HepG2 (cell line): ENCODE measurements around the gene DDI2. TPM values are rescaled to one million over a fixed set of nuclear protein-coding genes. Genes with fewer than 3 reads are reported as not detected.
A peak's percentile ranks its signal among the peaks of the same experiment; 100 is the strongest.

Source experiments
- CREM ChIP-seq, 2 experiments: sonication (generic) in 1 of 2; formaldehyde crosslinking in 1 of 2; IDR thresholded peaks; 2 replicates each; pipeline versions ENCODE4 v1.4.0 to v1.6.1; 2016 to 2020; ENCODE audit warnings: antibody characterized with exemption in 1 of 2, mild to moderate bottlenecking in 1 of 2, missing genetic modification reagents in 1 of 2
- MED8 ChIP-seq: sonication (generic); formaldehyde crosslinking; IDR thresholded peaks from 2 replicates; pipeline ENCODE4 v1.8.1; 2023; ENCODE audit warnings: mild to moderate bottlenecking, missing genetic modification reagents; ENCODE audit not compliant: insufficient replicate concordance
- NAIF1 ChIP-seq: sonication (generic); formaldehyde crosslinking; IDR thresholded peaks from 2 replicates; pipeline ENCODE4 v1.5.0; 2020; ENCODE audit warnings: mild to moderate bottlenecking, missing genetic modification reagents, borderline replicate concordance
- SIN3B ChIP-seq: fragments of 150-350 bp; IDR thresholded peaks from 2 replicates; pipeline ENCODE4 v1.6.1; 2014; ENCODE audit warnings: low read length
- ZNF317 ChIP-seq: sonication (generic); formaldehyde crosslinking; IDR thresholded peaks from 2 replicates; pipeline ENCODE4 v1.5.0; 2020; ENCODE audit warnings: mild to moderate bottlenecking, missing genetic modification reagents
- ZNF331 ChIP-seq: sonication (generic); formaldehyde crosslinking; IDR thresholded peaks from 2 replicates; pipeline ENCODE4 v1.4.0; 2020; ENCODE audit warnings: missing genetic modification reagents
- ZNF44 ChIP-seq: sonication (generic); formaldehyde crosslinking; IDR thresholded peaks from 2 replicates; pipeline ENCODE4 v1.5.1; 2020; ENCODE audit warnings: mild to moderate bottlenecking, missing genetic modification reagents
- ZNF724P ChIP-seq: sonication (generic); formaldehyde crosslinking; IDR thresholded peaks from 2 replicates; pipeline ENCODE4 v1.8.0; 2022; ENCODE audit warnings: missing genetic modification reagents, borderline replicate concordance
- polyA plus RNA-seq, 8 experiments: library from polyadenylated mRNA; depleted of rRNA in 3 of 8; stranded (reverse) in 7 of 8; unstranded in 1 of 8; fragments of >200 nt; fragmentation: Illumina TruSeq in 4 of 8; extraction: Trizol in 4 of 8; gene quantifications; 2 replicates each; pipeline versions ENCODE4 v1.2.1 to v1.2.3, GENCODE V29; 2011 to 2016; ENCODE audit warnings: low read depth in 4 of 8, missing spikeins in 1 of 8, mixed read lengths in 1 of 8; ENCODE audit not compliant: insufficient read depth in 1 of 8
- total RNA-seq, 5 experiments: library from RNA; depleted of rRNA; stranded (reverse); fragments of >200 nt; fragmentation: Illumina TruSeq; extraction: Trizol; gene quantifications; 2 replicates each; pipeline ENCODE4 v1.2.3, GENCODE V29; 2016; ENCODE audit warnings: low read depth in 1 of 5
- TF ChIP-seq, protein P1 (sequence below): sonication (generic); formaldehyde crosslinking; IDR thresholded peaks from 2 replicates; pipeline ENCODE4 v1.8.0; 2022; ENCODE audit warnings: missing genetic modification reagents, mild to moderate bottlenecking, moderate library complexity, borderline replicate concordance
- TF ChIP-seq, protein P2 (sequence below): sonication (generic); formaldehyde crosslinking; IDR thresholded peaks from 2 replicates; pipeline ENCODE4 v1.5.0; 2020; ENCODE audit warnings: mild to moderate bottlenecking, missing genetic modification reagents
- TF ChIP-seq, protein P3 (sequence below): sonication (generic); formaldehyde crosslinking; IDR thresholded peaks from 2 replicates; pipeline ENCODE4 v1.5.0; 2020; ENCODE audit warnings: mild to moderate bottlenecking, missing genetic modification reagents
- TF ChIP-seq, protein P4 (sequence below): sonication (generic); formaldehyde crosslinking; IDR thresholded peaks from 2 replicates; pipeline ENCODE4 v1.4.0; 2020; ENCODE audit warnings: missing genetic modification reagents, mild to moderate bottlenecking, borderline replicate concordance
- TF ChIP-seq, protein P5 (sequence below): sonication (generic); formaldehyde crosslinking; IDR thresholded peaks from 2 replicates; pipeline ENCODE4 v1.4.0; 2020; ENCODE audit warnings: missing genetic modification reagents, low read depth, mild to moderate bottlenecking, borderline replicate concordance

The DDI2 gene
- total and polyA plus RNA-seq, 2 of the 13 experiments (the other 11 are each of a cell fraction or from before 2014, with no cell fraction given), result 8.5 to 25.7 TPM

DNA sequence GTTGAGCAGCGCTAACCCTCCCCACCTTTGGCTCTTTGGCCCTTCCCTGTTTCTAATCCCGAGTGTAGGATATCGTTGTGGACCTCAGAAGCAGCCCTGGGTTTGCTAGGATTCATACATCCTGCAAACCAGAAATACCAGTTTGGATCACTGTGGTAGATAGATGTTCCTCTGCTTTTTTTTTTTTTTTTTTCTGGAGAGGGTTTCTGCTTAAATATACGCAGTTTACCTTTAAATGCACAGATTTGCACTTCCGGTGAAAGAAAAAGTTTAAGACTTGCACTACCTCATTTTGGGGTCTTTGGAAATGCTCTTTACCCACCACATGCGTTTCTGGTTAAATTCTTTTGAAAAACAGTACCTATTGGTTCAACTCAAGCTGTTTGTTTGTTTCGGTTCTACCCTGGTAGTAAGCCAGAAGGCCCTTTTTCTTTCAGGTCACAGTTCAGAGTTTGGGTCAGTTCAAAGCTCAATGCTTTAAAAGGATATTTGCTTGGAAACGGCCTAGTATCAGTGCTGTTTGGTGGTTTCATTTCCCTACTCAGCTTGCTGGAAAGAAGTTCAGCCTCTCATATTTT lies 908 bp downstream of the DDI2 start (continued):
- TF ChIP-seq, protein P1, sequence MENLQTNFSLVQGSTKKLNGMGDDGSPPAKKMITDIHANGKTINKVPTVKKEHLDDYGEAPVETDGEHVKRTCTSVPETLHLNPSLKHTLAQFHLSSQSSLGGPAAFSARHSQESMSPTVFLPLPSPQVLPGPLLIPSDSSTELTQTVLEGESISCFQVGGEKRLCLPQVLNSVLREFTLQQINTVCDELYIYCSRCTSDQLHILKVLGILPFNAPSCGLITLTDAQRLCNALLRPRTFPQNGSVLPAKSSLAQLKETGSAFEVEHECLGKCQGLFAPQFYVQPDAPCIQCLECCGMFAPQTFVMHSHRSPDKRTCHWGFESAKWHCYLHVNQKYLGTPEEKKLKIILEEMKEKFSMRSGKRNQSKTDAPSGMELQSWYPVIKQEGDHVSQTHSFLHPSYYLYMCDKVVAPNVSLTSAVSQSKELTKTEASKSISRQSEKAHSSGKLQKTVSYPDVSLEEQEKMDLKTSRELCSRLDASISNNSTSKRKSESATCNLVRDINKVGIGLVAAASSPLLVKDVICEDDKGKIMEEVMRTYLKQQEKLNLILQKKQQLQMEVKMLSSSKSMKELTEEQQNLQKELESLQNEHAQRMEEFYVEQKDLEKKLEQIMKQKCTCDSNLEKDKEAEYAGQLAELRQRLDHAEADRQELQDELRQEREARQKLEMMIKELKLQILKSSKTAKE (CRISPR knock-in tag), result no peak
- TF ChIP-seq, protein P2, sequence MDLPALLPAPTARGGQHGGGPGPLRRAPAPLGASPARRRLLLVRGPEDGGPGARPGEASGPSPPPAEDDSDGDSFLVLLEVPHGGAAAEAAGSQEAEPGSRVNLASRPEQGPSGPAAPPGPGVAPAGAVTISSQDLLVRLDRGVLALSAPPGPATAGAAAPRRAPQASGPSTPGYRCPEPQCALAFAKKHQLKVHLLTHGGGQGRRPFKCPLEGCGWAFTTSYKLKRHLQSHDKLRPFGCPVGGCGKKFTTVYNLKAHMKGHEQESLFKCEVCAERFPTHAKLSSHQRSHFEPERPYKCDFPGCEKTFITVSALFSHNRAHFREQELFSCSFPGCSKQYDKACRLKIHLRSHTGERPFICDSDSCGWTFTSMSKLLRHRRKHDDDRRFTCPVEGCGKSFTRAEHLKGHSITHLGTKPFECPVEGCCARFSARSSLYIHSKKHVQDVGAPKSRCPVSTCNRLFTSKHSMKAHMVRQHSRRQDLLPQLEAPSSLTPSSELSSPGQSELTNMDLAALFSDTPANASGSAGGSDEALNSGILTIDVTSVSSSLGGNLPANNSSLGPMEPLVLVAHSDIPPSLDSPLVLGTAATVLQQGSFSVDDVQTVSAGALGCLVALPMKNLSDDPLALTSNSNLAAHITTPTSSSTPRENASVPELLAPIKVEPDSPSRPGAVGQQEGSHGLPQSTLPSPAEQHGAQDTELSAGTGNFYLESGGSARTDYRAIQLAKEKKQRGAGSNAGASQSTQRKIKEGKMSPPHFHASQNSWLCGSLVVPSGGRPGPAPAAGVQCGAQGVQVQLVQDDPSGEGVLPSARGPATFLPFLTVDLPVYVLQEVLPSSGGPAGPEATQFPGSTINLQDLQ (CRISPR knock-in tag), result no peak
- TF ChIP-seq, protein P3, sequence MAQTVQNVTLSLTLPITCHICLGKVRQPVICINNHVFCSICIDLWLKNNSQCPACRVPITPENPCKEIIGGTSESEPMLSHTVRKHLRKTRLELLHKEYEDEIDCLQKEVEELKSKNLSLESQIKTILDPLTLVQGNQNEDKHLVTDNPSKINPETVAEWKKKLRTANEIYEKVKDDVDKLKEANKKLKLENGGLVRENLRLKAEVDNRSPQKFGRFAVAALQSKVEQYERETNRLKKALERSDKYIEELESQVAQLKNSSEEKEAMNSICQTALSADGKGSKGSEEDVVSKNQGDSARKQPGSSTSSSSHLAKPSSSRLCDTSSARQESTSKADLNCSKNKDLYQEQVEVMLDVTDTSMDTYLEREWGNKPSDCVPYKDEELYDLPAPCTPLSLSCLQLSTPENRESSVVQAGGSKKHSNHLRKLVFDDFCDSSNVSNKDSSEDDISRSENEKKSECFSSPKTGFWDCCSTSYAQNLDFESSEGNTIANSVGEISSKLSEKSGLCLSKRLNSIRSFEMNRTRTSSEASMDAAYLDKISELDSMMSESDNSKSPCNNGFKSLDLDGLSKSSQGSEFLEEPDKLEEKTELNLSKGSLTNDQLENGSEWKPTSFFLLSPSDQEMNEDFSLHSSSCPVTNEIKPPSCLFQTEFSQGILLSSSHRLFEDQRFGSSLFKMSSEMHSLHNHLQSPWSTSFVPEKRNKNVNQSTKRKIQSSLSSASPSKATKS, result no peak
- TF ChIP-seq, protein P4, sequence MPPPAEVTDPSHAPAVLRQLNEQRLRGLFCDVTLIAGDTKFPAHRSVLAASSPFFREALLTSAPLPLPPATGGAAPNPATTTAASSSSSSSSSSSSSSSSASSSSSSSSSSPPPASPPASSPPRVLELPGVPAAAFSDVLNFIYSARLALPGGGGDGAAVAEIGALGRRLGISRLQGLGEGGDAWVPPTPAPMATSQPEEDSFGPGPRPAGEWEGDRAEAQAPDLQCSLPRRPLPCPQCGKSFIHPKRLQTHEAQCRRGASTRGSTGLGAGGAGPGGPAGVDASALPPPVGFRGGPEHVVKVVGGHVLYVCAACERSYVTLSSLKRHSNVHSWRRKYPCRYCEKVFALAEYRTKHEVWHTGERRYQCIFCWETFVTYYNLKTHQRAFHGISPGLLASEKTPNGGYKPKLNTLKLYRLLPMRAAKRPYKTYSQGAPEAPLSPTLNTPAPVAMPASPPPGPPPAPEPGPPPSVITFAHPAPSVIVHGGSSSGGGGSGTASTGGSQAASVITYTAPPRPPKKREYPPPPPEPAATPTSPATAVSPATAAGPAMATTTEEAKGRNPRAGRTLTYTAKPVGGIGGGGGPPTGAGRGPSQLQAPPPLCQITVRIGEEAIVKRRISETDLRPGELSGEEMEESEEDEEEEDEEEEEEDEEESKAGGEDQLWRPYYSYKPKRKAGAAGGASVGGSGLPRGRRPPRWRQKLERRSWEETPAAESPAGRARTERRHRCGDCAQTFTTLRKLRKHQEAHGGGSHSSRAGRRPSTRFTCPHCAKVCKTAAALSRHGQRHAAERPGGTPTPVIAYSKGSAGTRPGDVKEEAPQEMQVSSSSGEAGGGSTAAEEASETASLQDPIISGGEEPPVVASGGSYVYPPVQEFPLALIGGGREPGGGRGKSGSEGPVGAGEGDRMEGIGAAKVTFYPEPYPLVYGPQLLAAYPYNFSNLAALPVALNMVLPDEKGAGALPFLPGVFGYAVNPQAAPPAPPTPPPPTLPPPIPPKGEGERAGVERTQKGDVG (CRISPR knock-in tag), result no peak
- no peak for TF ChIP-seq CREM (IDR thresholded peaks at IDR 0.05)
- TF ChIP-seq CREM (CRISPR knock-in tag; IDR thresholded peaks at IDR 0.05), result no peak
- no peak for TF ChIP-seq MED8 (CRISPR knock-in tag)
- TF ChIP-seq ZNF44 (CRISPR knock-in tag), result no peak
- no peak for TF ChIP-seq NAIF1 (CRISPR knock-in tag)
- TF ChIP-seq SIN3B, result no peak
- TF ChIP-seq ZNF317 (CRISPR knock-in tag), result 0 out of 2 replicates have a peak, but pooled peaks have one; percentile 5
- no peak for TF ChIP-seq ZNF331 (CRISPR knock-in tag)
- TF ChIP-seq ZNF724P, result no peak
- TF ChIP-seq, protein P5, sequence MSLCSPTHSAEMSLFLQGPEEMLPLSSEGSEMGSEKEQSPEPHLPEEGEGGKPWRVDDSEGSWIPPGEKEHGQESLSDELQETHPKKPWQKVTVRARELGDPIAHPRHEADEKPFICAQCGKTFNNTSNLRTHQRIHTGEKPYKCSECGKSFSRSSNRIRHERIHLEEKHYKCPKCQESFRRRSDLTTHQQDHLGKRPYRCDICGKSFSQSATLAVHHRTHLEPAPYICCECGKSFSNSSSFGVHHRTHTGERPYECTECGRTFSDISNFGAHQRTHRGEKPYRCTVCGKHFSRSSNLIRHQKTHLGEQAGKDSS (CRISPR knock-in tag), result no peak
